Measurements from ENCODE around the gene KMT2C.

DNA sequence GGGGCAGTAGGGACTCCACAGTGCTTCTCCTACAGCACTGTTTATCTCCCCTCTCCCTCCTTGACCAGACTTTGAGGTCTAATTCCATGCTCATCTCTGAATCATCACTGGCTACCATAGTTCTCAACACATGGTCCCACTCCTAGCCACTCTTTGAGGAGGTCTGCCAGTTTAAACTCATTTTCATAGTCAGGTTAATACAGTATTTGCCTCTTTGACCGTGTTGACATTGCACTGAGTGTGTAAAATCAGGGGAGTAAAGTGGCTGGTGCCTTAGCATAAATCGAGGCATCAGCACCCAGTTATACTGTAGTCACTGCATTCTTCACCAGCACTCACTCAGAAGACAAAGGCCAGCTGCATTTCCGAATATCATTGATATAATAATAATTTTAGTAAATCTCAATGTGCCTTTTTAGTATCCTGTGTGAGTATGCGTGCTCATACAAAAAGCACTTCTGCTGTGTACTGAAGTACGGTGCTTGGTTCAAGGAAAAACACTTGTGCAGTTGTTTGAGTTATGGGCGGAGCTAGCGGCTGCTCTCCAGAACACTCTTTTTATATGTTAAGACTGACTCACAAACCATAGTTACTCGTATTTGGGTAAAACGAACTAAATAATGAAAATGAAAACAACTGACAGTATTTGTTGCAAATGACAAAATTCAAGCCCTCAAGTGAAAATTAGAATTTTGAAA is 320.6 kb downstream of the KMT2C start:
- no peak for TF ChIP-seq POLR2A (IDR thresholded peaks at IDR 0.05)
- TF ChIP-seq, protein P1, sequence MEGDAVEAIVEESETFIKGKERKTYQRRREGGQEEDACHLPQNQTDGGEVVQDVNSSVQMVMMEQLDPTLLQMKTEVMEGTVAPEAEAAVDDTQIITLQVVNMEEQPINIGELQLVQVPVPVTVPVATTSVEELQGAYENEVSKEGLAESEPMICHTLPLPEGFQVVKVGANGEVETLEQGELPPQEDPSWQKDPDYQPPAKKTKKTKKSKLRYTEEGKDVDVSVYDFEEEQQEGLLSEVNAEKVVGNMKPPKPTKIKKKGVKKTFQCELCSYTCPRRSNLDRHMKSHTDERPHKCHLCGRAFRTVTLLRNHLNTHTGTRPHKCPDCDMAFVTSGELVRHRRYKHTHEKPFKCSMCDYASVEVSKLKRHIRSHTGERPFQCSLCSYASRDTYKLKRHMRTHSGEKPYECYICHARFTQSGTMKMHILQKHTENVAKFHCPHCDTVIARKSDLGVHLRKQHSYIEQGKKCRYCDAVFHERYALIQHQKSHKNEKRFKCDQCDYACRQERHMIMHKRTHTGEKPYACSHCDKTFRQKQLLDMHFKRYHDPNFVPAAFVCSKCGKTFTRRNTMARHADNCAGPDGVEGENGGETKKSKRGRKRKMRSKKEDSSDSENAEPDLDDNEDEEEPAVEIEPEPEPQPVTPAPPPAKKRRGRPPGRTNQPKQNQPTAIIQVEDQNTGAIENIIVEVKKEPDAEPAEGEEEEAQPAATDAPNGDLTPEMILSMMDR (IDR thresholded peaks at IDR 0.05), result no peak

Measured in thyroid gland (tissue), 4 donors.